GM21723 (cell line): ENCODE results near the gene IL21R.
A peak's percentile ranks its signal among the peaks of the same experiment; 100 is the strongest.
"Not testable (repeated sequence)": the region's sequence is repeated elsewhere in the genome, so short reads cannot be mapped to it uniquely, and the experiment has no call there.

ENCODE experiments used
- ATAC-seq: cut with Tn5 transposase; IDR thresholded peaks from one replicate; pipeline ENCODE4 v1.9.1; 2021; ENCODE audit warnings: mild to moderate bottlenecking, moderate library complexity; ENCODE audit not compliant: unreplicated experiment

The IL21R gene

DNA sequence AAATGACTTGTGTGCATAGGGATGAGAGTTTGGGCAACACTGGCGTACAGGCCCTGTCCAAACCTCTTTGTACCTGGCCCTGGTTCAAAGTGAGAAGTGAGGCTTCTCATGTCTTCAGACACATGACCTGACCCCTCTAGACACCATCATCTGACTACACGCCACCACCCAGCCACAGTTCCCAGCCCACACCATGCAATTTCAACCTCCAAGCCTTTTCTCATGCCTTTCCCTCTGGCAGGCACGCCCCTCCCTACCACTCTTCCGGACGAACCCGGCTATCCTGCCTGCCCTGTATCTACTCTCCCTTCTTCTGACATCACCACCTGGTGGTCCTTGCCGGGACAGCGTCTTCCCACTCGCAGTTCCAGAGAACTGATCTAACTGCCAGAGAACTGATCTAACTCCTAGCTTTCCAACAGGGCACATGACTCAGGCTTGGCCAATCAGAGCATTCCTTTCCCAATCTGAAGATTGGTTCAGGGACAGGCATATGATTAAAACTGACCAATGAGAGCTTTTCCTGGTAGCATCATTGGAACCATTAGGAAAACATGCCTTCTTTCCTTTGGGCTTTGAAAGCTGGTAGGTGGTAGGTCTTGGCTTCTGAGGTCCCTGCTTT lies 27.1 kb upstream of the IL21R start:
- ATAC-seq, result peak; percentile 46

DNA sequence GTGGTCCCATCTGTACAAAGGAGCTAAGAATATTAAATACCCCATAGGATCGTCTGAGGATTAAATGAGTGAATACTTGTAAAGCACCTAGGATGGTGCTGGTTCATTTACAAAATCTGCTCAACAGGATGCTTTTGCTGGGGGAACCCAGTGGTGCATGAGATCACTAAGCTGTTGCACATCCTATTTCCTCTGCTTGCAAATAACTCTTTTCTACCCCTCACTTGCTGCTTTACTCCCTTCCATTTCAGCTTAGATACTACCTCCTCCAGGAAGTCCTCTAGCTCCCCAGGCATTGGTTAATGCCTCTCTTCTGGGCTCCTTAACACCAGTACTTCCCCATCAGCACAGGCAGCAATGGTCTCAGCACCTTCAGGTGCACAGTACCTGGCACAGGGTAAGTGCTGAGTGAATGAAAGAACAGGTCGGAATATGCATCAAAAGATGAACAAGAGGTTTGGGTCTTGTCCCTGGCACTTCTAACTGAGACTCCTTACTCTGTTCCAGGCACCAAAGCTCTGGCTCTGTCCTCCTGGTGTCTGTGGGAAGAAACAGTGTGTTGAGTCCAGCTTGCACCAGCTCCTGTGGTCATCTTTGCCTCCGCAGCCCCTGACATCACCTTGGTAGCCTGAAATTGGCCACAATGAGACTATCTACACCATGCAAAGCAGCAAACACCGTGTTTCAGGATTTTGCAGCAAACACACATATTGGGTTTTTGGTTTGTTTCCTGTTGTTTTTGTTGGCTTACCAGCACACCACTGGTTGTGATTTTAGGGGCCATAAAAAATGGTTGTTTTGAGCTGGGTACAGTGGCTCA lies 24.1 kb upstream of the IL21R start:
- no peak for ATAC-seq

GRCh38 chr16:27378871-27379481 lies 23.0 kb upstream of the IL21R start:
- no peak for ATAC-seq

DNA sequence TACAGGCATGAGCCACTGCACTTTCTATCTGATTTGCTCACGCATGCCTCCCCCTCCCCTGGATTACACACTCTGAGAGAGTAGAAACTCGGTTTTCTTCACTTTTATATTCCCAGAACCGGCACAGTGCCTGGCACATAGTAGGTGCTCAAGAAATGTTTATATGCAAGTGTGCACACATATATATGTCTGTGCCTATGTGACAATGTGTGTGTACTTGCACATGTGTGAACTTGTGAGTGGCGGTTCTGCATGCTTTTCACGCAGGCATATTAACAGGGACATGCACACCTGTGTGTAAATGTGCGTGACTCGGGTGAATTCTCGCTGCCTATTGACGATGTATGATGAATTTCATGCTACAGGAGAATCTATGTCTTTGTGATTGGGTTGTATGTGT lies 22.1 kb upstream of the IL21R start:
- ATAC-seq, result no peak

DNA sequence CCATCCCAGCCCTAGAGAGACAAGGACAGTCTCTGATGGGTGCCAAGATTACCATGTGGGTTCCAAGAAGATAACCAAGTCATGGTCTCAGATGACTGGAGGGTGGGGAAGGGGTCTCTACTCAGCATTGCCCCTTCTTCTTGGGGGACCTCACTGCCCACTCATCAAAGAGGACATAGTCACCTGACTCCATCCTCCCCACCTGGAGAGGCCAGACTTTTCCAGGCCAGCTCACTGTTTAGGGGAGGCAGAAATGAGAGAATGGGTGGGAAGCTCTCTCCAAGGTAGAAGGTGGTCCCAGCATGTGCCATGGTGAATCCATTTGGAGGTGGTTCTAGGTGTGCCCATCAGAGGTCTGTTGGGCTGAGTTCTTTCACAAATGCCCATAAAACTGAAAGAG lies 20.7 kb upstream of the IL21R start:
- no peak for ATAC-seq

DNA sequence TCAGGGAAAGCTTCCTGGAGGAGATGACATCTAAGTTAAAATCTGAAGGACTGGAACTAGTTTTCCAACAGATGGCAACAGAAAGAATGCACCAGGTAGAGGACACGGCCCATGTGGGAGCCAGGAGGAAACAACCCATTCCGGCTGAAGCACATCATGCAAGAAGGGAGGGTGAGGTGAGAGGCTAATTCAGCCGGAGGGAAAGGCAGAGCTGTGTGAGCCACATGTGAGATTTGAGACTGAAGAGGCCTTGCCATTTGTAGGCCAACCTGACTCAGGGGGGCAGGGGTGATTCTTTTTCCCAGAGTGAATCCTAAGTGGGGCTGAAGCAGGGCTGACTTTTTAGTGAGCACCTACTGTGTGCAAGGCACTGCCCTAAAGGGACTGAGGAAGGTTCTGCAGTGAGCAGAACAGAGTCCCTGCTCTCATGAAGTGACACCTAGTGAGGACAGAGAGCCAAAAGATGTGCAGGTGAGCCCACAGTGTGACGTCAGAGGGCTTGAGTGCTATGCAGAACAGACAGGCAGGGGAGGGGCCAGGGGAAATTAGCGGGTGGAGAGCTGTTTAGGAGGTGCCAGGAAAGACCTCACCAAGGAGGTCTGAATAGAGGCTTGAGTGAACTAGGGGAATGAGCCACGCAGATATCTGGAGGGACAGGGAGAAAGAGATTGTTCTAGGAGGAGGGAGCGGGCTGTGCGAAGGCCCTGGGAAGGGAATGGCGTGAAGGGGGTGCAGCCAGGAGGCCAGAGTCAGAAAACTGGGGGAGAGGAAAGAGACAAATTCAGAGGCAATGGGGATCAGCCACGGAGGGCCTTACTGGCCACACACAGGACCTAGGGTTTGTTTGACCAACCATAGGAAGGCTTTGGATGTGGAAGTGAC lies 19.8 kb upstream of the IL21R start:
- no peak for ATAC-seq

GRCh38 chr16:27383556-27384243 lies 18.3 kb upstream of the IL21R start:
- no peak for ATAC-seq

- ATAC-seq, result no peak
These were observed 17.5 kb upstream of the IL21R start for GRCh38 chr16:27384425-27384824.

DNA sequence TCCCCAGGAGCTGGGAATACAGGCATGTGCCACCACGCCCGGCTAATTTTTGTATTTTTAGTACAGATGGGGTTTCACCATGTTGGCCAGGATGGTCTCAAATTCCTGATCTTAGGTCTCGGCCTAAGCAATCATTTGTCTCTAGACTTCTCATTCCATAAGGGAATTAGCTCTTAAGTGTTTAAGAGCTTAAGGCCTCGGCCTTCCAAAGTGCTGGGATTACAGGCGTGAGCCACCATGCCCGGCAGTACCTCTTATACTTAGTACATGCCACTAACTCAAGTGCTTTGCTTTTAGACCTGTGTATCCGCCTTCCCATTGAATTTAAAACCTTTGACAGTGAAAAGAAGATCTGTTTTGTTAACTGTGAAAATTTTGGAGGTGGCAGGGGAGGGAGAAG lies 16.6 kb upstream of the IL21R start:
- no peak for ATAC-seq

GRCh38 chr16:27386674-27387073 lies 15.3 kb upstream of the IL21R start:
- no peak for ATAC-seq

DNA sequence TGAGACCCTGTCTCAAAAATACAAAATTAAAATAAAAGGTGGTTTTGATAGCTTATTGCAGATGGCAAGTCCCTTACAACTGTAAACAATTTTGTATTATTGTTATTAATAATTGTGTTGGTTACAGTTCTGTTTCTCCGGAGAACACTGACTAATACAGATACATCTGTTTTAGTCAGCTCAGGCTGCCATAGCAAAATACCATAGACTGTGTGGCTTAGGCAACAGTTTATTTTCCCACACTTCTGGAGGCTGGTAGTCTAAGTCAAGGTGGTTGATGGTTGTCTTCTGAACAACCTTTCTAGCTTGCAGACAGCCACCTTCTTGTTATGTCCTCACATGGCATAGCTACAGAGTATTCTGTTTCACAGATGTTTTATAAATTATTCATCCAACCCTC lies 14.2 kb upstream of the IL21R start:
- ATAC-seq, result peak; percentile 72

DNA sequence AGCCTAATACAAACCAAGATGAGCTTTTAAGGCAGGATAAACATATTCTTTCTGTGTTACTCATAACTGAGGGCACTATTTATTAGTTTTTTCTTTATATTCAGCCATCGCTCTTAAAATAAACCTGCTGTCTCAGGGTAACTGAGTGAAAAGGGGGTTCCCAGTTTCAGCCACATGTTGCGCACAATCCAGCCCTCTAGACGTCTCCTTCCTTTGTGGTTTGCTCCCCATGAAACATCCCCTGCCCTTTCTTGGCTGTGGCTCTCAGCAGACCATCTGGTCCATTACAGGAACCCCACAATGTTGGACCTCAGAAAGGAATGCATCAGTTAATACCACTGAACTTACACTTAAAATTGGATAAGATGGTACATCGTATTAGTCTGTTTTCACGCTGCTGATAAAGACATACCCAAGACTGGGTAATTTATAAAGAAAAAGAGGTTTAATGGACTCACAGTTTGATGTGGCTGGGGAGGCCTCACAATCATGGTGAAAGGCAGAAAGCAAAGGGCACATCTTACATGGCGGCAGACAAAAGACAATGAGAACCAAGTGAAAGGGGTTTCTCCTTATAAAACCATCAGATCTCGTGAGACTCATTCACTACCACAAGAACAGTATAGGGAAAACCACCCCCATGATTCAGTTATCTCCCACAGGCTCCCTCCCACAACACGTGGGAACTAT lies 12.6 kb upstream of the IL21R start:
- ATAC-seq, result no peak

- ATAC-seq, result no peak
These were observed 11.8 kb upstream of the IL21R start for GRCh38 chr16:27390151-27390550.

- no peak for ATAC-seq
These were observed 9.3 kb upstream of the IL21R start for GRCh38 chr16:27392671-27393070.

DNA sequence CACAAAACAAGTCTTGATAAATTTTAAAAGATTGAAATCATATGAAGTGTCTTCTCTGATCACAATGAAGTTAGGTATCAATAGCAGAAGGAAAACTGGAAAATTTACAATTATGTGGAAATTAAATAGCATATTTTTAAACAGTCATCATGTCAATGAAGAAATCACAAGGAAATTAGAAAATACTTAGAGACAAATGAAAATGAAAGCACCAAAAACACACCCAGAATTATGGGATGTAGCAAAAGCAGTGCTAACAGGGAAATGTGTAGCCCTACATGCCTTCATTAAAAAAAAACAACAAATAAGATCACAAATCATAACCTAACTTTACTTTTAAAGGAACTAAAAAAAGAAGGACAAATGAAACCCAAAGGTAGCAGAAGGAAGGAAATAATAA lies 7.5 kb upstream of the IL21R start:
- ATAC-seq, result no peak

- ATAC-seq, result not testable (repeated sequence)
These were observed 3.6 kb upstream of the IL21R start for GRCh38 chr16:27398341-27398893.

DNA sequence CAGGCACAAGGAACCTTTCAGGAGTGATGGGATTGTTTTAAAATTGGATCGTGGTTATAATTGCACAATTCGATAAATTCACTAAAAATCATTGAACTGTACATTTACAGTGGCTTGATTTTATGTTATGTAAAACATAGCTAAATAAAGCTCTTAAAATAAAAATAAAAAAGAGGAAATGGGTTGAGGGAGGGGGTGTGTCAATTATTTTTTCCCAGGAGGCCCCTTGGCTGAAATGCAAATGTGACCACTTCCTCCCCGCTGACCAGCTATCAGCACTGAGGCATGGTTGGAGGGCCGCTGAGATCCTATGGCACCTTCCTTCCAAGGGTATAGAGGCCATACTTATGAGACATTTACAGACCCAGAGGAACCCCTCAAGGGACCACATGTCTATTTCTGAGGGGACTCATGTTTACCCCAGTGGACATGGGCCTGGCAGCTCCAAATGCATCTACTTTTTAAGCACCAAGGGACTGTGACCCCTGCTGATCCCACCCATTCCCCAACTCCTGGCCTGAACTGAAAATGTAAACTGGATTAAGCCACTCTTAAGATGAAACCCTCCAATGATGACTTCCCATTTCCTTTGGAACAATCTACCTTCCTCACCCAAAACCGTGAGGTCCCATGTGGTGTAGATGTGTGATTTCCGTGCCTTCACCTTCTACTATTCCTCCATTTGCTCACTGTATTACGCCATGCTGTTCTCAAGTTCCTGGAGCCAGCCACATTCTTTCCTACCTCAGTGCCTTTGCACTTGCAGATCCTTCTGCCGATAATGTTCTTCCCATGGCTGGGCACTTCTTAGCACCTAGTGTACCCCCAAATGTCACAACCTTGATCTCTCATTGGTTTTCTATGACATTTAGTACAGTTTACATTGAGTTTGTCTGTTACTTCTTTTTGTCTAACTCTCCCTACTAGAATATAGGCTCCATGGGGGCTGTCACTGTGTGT lies 2.8 kb upstream of the IL21R start:
- ATAC-seq, result no peak

DNA sequence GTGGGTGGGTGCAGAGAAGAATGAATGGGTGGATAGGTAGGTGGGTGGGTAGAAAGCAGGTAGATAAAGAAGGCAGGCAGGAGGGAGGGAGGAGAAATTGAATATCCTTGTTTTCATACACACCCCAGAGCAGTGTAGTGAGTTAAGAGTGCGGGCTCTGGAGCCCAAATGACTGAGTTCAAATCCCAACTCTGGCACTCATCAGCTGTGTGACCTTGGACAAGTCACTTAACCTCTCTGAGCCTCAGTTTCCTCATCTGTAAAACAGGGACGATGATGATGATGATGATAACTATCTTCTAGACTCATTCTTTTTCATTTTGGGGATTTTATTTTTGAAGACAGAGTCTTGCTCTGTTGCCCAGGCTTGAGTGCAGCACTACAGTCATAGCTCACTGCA lies 2.0 kb upstream of the IL21R start:
- ATAC-seq, result no peak
